ENCODE results near the gene KAZN. TPM values are rescaled to one million over a fixed set of nuclear protein-coding genes. Genes with fewer than 3 reads are reported as not detected.

KAZN gene
- polyA plus RNA-seq, 1 donor from 2014 or later = 20.6 TPM

GRCh38 chr1:15148004-15148403 lies 549.5 kb downstream of the KAZN start:
- Histone ChIP-seq H4K20me1 (ENCODE audit: insufficient read depth) (no peaks in the 10 kb centered on the region), H3K36me3 (ENCODE audit: insufficient read depth, low read length) (no peaks in the 10 kb centered on the region), H3K4me2 (ENCODE audit: low read length) (no peak overlapping the region), H3K9me2 (ENCODE audit: insufficient read depth, low read length) (no peaks in the 10 kb centered on the region), H3K79me2 (replicated peaks; ENCODE audit: insufficient read depth, low read length) (no peaks in the 10 kb centered on the region), H3K4me3 (ENCODE audit: low read length) (no peak overlapping the region), H3K27me3 (ENCODE audit: insufficient read depth, low read depth, low read length) (peaks cover 15% of the 10 kb centered on the region), H3F3A (ENCODE audit: insufficient read depth, low read length, poor library complexity, severe bottlenecking) (no peaks in the 10 kb centered on the region), H2AFZ (ENCODE audit: low read depth, low read length) (no peak overlapping the region), H3K9me3 (ENCODE audit: low read length) (no peaks in the 10 kb centered on the region), H3K27ac (ENCODE audit: low read length) (no peak overlapping the region), H3K9ac (ENCODE audit: low read length) (no peak overlapping the region)
- TF ChIP-seq MXI1 (conservative IDR thresholded peaks at IDR 0.05; ENCODE audit: poor library complexity, severe bottlenecking) (no peak), TAF1 (IDR thresholded peaks at IDR 0.05; ENCODE audit: low read depth) (no peak), EZH2 (IDR thresholded peaks at IDR 0.05; ENCODE audit: borderline replicate concordance, insufficient read depth, low read length, poor library complexity, severe bottlenecking) (no peak), REST (IDR thresholded peaks at IDR 0.05; ENCODE audit: borderline replicate concordance) (no peak), CTCF (IDR thresholded peaks at IDR 0.05; ENCODE audit: poor library complexity, severe bottlenecking) (no peak), RAD21 (conservative IDR thresholded peaks at IDR 0.05) (no peak), EP300 (conservative IDR thresholded peaks at IDR 0.05; ENCODE audit: poor library complexity, severe bottlenecking) (no peak)

- TF ChIP-seq CTCF (IDR thresholded peaks at IDR 0.05; ENCODE audit: poor library complexity, severe bottlenecking) (no peak), EP300 (conservative IDR thresholded peaks at IDR 0.05; ENCODE audit: poor library complexity, severe bottlenecking) (no peak), TAF1 (IDR thresholded peaks at IDR 0.05; ENCODE audit: low read depth) (no peak), MXI1 (conservative IDR thresholded peaks at IDR 0.05; ENCODE audit: poor library complexity, severe bottlenecking) (no peak), POLR2AphosphoS5 (IDR thresholded peaks at IDR 0.05) (no peak), SMC3 (conservative IDR thresholded peaks at IDR 0.05; ENCODE audit: poor library complexity) (no peak), REST (IDR thresholded peaks at IDR 0.05; ENCODE audit: borderline replicate concordance) (no peak), EZH2 (IDR thresholded peaks at IDR 0.05; ENCODE audit: borderline replicate concordance, insufficient read depth, low read length, poor library complexity, severe bottlenecking) (no peak), RAD21 (conservative IDR thresholded peaks at IDR 0.05) (no peak)
- no peak overlapping the region for H3K4me3 ChIP-seq (ENCODE audit: low read length)
- no peaks in the 10 kb centered on the region for H3F3A ChIP-seq (ENCODE audit: insufficient read depth, low read length, poor library complexity, severe bottlenecking)
- no peak overlapping the region for H3K9ac ChIP-seq (ENCODE audit: low read length)
- H4K20me1 ChIP-seq (ENCODE audit: insufficient read depth) = no peaks in the 10 kb centered on the region
- no peak overlapping the region for H2AFZ ChIP-seq (ENCODE audit: low read depth, low read length)
- no peaks in the 10 kb centered on the region for H3K9me3 ChIP-seq (ENCODE audit: low read length)
- H3K27ac ChIP-seq (ENCODE audit: low read length) = no peak overlapping the region
- H3K9me2 ChIP-seq (ENCODE audit: insufficient read depth, low read length) = no peaks in the 10 kb centered on the region
- no peaks in the 10 kb centered on the region for H3K79me2 ChIP-seq (replicated peaks; ENCODE audit: insufficient read depth, low read length)
- H3K27me3 ChIP-seq (ENCODE audit: insufficient read depth, low read depth, low read length) = peaks cover 15% of the 10 kb centered on the region
- H3K36me3 ChIP-seq (ENCODE audit: insufficient read depth, low read length) = no peaks in the 10 kb centered on the region
- no peak overlapping the region for H3K4me2 ChIP-seq (ENCODE audit: low read length)
Measured at GRCh38 chr1:15148475-15148874, 550.0 kb downstream of the KAZN start.
